SK-N-SH treated with all-trans-retinoic acid at 6 μM for 48 hours (cell line): ENCODE results near the gene NCK2.

Experiments
- SNAI2 ChIP-seq: fragments of 250-450 bp; sonication (Bioruptor Pico); IDR thresholded peaks from 2 replicates; pipeline ENCODE4 v1.5.0; 2020; ENCODE audit warnings: mild to moderate bottlenecking, moderate library complexity
- ZFP30 ChIP-seq: fragments of 450-650 bp; formaldehyde crosslinking; IDR thresholded peaks from 2 replicates; pipeline ENCODE4 v1.5.0; 2022; ENCODE audit warnings: mild to moderate bottlenecking, moderate library complexity
- TF ChIP-seq, protein P1 (sequence below): fragments of 250-450 bp; sonication (Bioruptor Pico); IDR thresholded peaks from 2 replicates; pipeline ENCODE4 v1.8.0; 2021; ENCODE audit warnings: low read depth, mild to moderate bottlenecking, moderate library complexity, borderline replicate concordance
- TF ChIP-seq, protein P2 (sequence below): fragments of 250-450 bp; sonication (Bioruptor Pico); IDR thresholded peaks from 2 replicates; pipeline ENCODE4 v1.8.0; 2020; ENCODE audit warnings: mild to moderate bottlenecking, moderate library complexity, borderline replicate concordance
- TF ChIP-seq, protein P3 (sequence below): fragments of 250-450 bp; sonication (Bioruptor Pico); IDR thresholded peaks from 2 replicates; pipeline ENCODE4 v1.5.1; 2020; ENCODE audit warnings: low read depth, mild to moderate bottlenecking, moderate library complexity

DNA sequence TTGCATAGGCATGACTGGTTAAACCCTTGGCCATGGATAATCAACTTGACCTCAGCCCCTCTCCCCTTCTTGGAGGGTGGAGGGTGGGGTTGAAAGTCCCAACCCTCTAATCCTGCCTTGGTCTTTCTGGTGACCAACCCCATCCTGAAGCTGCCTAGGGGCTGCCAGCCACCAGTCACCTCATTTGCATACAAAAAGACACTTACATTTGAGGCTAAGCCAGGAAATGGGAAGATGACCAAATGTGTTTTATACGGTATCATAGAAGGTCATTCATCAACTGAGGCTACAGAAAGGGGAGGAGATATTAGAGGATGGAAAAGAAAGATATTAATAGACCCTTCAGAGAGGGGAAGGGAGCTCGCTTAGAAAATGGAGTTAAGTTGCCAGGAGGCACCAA lies 96.8 kb downstream of the NCK2 start:
- TF ChIP-seq, protein P1, sequence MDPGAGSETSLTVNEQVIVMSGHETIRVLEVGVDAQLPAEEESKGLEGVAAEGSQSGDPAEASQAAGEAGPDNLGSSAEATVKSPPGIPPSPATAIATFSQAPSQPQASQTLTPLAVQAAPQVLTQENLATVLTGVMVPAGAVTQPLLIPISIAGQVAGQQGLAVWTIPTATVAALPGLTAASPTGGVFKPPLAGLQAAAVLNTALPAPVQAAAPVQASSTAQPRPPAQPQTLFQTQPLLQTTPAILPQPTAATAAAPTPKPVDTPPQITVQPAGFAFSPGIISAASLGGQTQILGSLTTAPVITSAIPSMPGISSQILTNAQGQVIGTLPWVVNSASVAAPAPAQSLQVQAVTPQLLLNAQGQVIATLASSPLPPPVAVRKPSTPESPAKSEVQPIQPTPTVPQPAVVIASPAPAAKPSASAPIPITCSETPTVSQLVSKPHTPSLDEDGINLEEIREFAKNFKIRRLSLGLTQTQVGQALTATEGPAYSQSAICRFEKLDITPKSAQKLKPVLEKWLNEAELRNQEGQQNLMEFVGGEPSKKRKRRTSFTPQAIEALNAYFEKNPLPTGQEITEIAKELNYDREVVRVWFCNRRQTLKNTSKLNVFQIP (CRISPR knock-in tag) = no peak
- TF ChIP-seq SNAI2 (CRISPR knock-in tag) (no peak), ZFP30 (no peak)
- TF ChIP-seq, protein P2, sequence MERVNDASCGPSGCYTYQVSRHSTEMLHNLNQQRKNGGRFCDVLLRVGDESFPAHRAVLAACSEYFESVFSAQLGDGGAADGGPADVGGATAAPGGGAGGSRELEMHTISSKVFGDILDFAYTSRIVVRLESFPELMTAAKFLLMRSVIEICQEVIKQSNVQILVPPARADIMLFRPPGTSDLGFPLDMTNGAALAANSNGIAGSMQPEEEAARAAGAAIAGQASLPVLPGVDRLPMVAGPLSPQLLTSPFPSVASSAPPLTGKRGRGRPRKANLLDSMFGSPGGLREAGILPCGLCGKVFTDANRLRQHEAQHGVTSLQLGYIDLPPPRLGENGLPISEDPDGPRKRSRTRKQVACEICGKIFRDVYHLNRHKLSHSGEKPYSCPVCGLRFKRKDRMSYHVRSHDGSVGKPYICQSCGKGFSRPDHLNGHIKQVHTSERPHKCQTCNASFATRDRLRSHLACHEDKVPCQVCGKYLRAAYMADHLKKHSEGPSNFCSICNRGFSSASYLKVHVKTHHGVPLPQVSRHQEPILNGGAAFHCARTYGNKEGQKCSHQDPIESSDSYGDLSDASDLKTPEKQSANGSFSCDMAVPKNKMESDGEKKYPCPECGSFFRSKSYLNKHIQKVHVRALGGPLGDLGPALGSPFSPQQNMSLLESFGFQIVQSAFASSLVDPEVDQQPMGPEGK (CRISPR knock-in tag) = no peak
- TF ChIP-seq, protein P3, sequence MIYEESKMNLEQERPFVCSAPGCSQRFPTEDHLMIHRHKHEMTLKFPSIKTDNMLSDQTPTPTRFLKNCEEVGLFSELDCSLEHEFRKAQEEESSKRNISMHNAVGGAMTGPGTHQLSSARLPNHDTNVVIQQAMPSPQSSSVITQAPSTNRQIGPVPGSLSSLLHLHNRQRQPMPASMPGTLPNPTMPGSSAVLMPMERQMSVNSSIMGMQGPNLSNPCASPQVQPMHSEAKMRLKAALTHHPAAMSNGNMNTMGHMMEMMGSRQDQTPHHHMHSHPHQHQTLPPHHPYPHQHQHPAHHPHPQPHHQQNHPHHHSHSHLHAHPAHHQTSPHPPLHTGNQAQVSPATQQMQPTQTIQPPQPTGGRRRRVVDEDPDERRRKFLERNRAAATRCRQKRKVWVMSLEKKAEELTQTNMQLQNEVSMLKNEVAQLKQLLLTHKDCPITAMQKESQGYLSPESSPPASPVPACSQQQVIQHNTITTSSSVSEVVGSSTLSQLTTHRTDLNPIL = no peak
